ENCODE data around the gene TMEM236.

Gene TMEM236

GRCh38 chr10:17784688-17785087, 32.7 kb downstream of the TMEM236 start:
- TF ChIP-seq CTCF (IDR thresholded peaks at IDR 0.05; ENCODE audit: low read depth, low read length, missing control alignments), result no peak
- no peak for DNase-seq (ENCODE audit: low read depth)
- no peak overlapping the region for H3K4me3 ChIP-seq (ENCODE audit: low read depth, low read length)

DNA sequence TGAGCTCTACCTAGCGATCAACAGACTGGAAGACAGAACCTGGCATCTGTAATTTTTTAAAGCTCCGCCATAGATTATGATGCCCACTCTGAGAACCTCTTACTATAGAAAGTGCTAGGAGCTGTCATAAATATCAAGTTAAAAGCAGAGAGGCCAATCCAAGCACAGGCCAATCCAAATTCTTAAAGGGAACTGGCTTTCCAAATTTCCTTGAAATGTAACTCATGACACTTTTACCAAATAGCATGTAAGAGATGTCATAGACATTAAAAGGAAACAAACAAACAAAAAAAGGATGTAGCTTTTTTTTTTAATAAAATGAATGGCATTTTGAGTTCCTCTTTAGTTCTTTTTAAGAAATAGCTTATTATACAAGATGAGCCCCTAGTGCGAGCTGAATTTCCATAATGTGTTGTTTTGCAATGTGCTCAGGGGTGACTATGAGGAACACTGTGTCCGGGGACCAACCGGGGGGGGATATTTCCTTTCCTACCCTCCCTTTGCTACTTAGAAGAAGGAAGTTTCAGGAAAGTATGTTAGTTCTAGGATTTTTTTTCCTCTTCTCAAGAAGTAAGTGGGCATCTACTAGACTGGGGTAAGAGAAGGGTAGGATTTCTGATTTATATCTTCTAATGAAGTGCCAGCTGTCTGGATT, 33.4 kb downstream of the TMEM236 start:
- no peak overlapping the region for H3K4me3 ChIP-seq (ENCODE audit: low read depth, low read length)
- no peak for DNase-seq (ENCODE audit: low read depth)
- no peak for TF ChIP-seq CTCF (IDR thresholded peaks at IDR 0.05; ENCODE audit: low read depth, low read length, missing control alignments)

DNA sequence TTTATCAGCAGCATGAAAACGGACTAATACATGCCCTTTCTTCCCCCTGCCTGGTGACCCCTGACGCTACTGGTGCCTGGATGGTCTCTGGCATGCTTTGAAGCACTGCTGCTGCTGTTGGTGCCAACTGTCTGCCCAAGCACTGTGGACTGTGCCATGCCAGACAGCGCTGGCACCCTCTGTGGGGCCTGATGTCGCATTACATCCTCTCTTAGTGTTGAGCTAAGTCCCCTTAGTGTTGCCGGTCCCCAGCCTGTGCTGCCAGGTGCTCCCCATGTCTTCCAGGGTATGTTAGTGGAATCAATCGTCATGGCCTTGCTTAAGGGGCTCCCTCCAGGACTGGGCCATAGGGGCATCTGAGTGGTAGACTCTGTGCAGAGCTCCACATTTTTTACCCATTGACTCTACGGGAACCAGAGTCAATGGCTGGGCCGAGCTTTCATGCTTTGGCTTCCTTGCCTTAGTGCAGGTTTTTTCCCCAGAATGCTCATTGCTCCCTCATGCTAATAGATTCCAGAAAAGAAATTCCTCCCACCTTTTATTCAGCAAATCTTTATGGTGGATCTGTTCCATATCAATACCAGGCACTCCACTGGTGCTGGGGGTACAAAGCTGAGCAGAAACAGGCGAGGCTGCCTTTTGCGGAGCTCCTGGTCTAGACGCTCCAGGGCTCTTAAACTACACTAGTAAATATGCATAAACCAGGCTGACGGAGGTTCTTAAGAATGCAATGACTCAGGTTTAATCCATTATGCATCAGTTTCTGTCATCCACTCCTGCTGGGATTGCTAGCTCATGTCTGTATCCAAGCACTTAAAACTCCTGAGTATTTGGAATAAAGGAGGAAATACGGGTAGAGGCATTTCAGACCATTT, 35.3 kb downstream of the TMEM236 start:
- no peak for TF ChIP-seq CTCF (IDR thresholded peaks at IDR 0.05; ENCODE audit: low read depth, low read length, missing control alignments)
- H3K4me3 ChIP-seq (ENCODE audit: low read depth, low read length), result no peak overlapping the region
- no peak for DNase-seq (ENCODE audit: low read depth)

DNA sequence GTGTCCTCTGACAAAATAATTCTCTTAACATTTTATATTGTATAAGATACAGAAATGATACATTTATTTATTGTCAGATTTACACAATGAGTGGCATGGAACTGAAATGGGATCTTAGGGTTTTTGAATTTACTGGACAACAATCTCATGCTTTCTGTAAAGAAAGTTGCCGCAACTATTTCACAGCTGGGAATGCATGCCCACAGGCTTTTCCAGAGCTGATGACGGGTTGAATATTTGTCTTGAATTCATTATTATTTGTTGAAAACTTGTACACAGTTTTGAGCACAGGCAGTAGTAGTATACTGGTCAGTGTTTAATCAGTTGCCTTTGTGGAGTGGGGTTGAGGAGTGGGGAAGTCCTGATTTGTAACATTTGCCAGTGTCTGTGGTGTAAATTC, 36.6 kb downstream of the TMEM236 start:
- no peak overlapping the region for H3K4me3 ChIP-seq (ENCODE audit: low read depth, low read length)
- no peak for DNase-seq (ENCODE audit: low read depth)
- TF ChIP-seq CTCF (IDR thresholded peaks at IDR 0.05; ENCODE audit: low read depth, low read length, missing control alignments), result no peak

GRCh38 chr10:17789396-17789795, 37.4 kb downstream of the TMEM236 start:
- no peak for TF ChIP-seq CTCF (IDR thresholded peaks at IDR 0.05; ENCODE audit: low read depth, low read length, missing control alignments)
- no peak for DNase-seq (ENCODE audit: low read depth)
- H3K4me3 ChIP-seq (ENCODE audit: low read depth, low read length), result no peak overlapping the region

- no peak for TF ChIP-seq CTCF (IDR thresholded peaks at IDR 0.05; ENCODE audit: low read depth, low read length, missing control alignments)
- DNase-seq (ENCODE audit: low read depth), result no peak
- no peak overlapping the region for H3K4me3 ChIP-seq (ENCODE audit: low read depth, low read length)
Measured at GRCh38 chr10:17790651-17791050, 38.6 kb downstream of the TMEM236 start.
